WTC11 (cell line): ENCODE measurements around the gene MIA3. TPM values are rescaled to one million over a fixed set of nuclear protein-coding genes. Genes with fewer than 3 reads are reported as not detected.
A peak's percentile ranks its signal among the peaks of the same experiment; 100 is the strongest.

Source experiments
- ATAC-seq: fragments of 200-7000 bp; cut with Tn5 transposase; 2 replicates; pipeline ENCODE4 v1.10.0; 2021; ENCODE audit warnings: mild to moderate bottlenecking, moderate library complexity
- CTCF ChIA-PET: fragments of 300-600 bp; sonication (Branson Sonifier 250); formaldehyde crosslinking; loops from one replicate; lab custom pipeline; 2021; ENCODE audit warnings: antibody characterized with exemption; lab: Charles Lee
- POLR2A ChIA-PET: fragments of 350-600 bp; sonication (Branson Sonifier 250); formaldehyde crosslinking; loops from one replicate; lab custom pipeline; 2021; ENCODE audit warnings: antibody characterized with exemption; lab: Charles Lee
- DNase-seq: peaks from one replicate; pipeline ENCODE4 v3.0.0; 2021; ENCODE audit warnings: low spot score
- H3K27ac Mint-ChIP-seq: 2 replicates; pipeline ENCODE4 v1.8.0; 2021; ENCODE audit warnings: mixed read lengths
- H3K27me3 Mint-ChIP-seq: 2 replicates; pipeline ENCODE4 v1.8.0; 2021; ENCODE audit warnings: low read depth, mild to moderate bottlenecking, moderate library complexity, mixed read lengths
- H3K36me3 Mint-ChIP-seq: 2 replicates; pipeline ENCODE4 v1.8.0; 2021; ENCODE audit warnings: mixed read lengths
- H3K4me1 Mint-ChIP-seq: 2 replicates; pipeline ENCODE4 v1.8.0; 2022; ENCODE audit warnings: mixed read lengths
- H3K4me3 Mint-ChIP-seq: 2 replicates; pipeline ENCODE4 v1.8.0; 2021; ENCODE audit warnings: mild to moderate bottlenecking, moderate library complexity, mixed read lengths
- H3K9me3 Mint-ChIP-seq: 2 replicates; pipeline ENCODE4 v1.8.0; 2021; ENCODE audit warnings: mixed read lengths
- ATF3 ChIP-seq: sonication (generic); formaldehyde crosslinking; conservative IDR thresholded peaks from 2 replicates; pipeline ENCODE4 v1.8.1; 2022; ENCODE audit warnings: mild to moderate bottlenecking, missing genetic modification reagents
- CREM ChIP-seq: sonication (generic); formaldehyde crosslinking; IDR thresholded peaks from 2 replicates; pipeline ENCODE4 v1.8.1; 2022; ENCODE audit warnings: mild to moderate bottlenecking, missing genetic modification reagents, moderate library complexity
- FOXK1 ChIP-seq: sonication (generic); formaldehyde crosslinking; IDR thresholded peaks from 2 replicates; pipeline ENCODE4 v1.8.0; 2022; ENCODE audit warnings: mild to moderate bottlenecking, moderate library complexity, missing genetic modification reagents
- GABPB1 ChIP-seq: sonication (generic); formaldehyde crosslinking; IDR thresholded peaks from 2 replicates; pipeline ENCODE4 v1.8.1; 2023; ENCODE audit warnings: mild to moderate bottlenecking, missing genetic modification reagents
- IRF1 ChIP-seq: sonication (generic); formaldehyde crosslinking; IDR thresholded peaks from 2 replicates; pipeline ENCODE4 v1.8.0; 2023; ENCODE audit warnings: missing genetic modification reagents
- JAZF1 ChIP-seq: fragments of 250-450 bp; sonication (Bioruptor Pico); IDR thresholded peaks from 2 replicates; pipeline ENCODE4 v1.9.0; 2021; ENCODE audit warnings: moderate library complexity, mild to moderate bottlenecking, inconsistent platforms
- JUN ChIP-seq: sonication (generic); formaldehyde crosslinking; IDR thresholded peaks from 2 replicates; pipeline ENCODE4 v1.8.0; 2023; ENCODE audit warnings: mild to moderate bottlenecking, missing genetic modification reagents
- KAT7 ChIP-seq: sonication (generic); formaldehyde crosslinking; IDR thresholded peaks from 2 replicates; pipeline ENCODE4 v1.8.1; 2023; ENCODE audit warnings: missing genetic modification reagents, mild to moderate bottlenecking, borderline replicate concordance
- MXD4 ChIP-seq: fragments of 250-450 bp; sonication (Bioruptor Pico); IDR thresholded peaks from 2 replicates; pipeline ENCODE4 v1.8.0; 2021; ENCODE audit warnings: mild to moderate bottlenecking, moderate library complexity, borderline replicate concordance
- NFYB ChIP-seq: sonication (generic); formaldehyde crosslinking; conservative IDR thresholded peaks from 2 replicates; pipeline ENCODE4 v1.8.0; 2022; ENCODE audit warnings: low read depth, missing genetic modification reagents
- NR1H2 ChIP-seq: sonication (generic); formaldehyde crosslinking; IDR thresholded peaks from 2 replicates; pipeline ENCODE4 v1.9.0; 2021; ENCODE audit warnings: mild to moderate bottlenecking, moderate library complexity, missing genetic modification reagents
- OVOL2 ChIP-seq: fragments of 250-450 bp; sonication (Bioruptor Pico); IDR thresholded peaks from 2 replicates; pipeline ENCODE4 v1.9.0; 2021; ENCODE audit warnings: mild to moderate bottlenecking, borderline replicate concordance
- TEAD1 ChIP-seq: sonication (generic); formaldehyde crosslinking; IDR thresholded peaks from 2 replicates; pipeline ENCODE4 v1.8.0; 2022; ENCODE audit warnings: mild to moderate bottlenecking, missing genetic modification reagents
- TEAD4 ChIP-seq: sonication (generic); formaldehyde crosslinking; IDR thresholded peaks from 2 replicates; pipeline ENCODE4 v1.8.0; 2022; ENCODE audit warnings: mild to moderate bottlenecking, missing genetic modification reagents
- USF2 ChIP-seq: sonication (generic); formaldehyde crosslinking; IDR thresholded peaks from 2 replicates; pipeline ENCODE4 v1.8.1; 2023; ENCODE audit warnings: mild to moderate bottlenecking, missing genetic modification reagents, moderate library complexity
- ZNF263 ChIP-seq: sonication (generic); formaldehyde crosslinking; IDR thresholded peaks from 2 replicates; pipeline ENCODE4 v1.8.1; 2022; ENCODE audit warnings: low read depth, mild to moderate bottlenecking, moderate library complexity, missing genetic modification reagents
- ZNF425 ChIP-seq: fragments of 250-450 bp; sonication (Bioruptor Pico); conservative IDR thresholded peaks from 2 replicates; pipeline ENCODE4 v1.9.0; 2021; ENCODE audit warnings: mild to moderate bottlenecking
- ZNF512 ChIP-seq: sonication (generic); formaldehyde crosslinking; IDR thresholded peaks from 2 replicates; pipeline ENCODE4 v1.8.1; 2022; ENCODE audit warnings: missing genetic modification reagents, borderline replicate concordance
- total RNA-seq: library from RNA; stranded (reverse); gene quantifications from 3 replicates; pipeline ENCODE4 v1.2.3, GENCODE V29; 2021
- TF ChIP-seq, protein P1 (sequence below): fragments of 250-450 bp; sonication (Bioruptor Pico); IDR thresholded peaks from 2 replicates; pipeline ENCODE4 v1.9.0; 2021; ENCODE audit warnings: mild to moderate bottlenecking, borderline replicate concordance

Gene MIA3
- total RNA-seq, 1 experiment from 2014 or later = 70.0 TPM

DNA sequence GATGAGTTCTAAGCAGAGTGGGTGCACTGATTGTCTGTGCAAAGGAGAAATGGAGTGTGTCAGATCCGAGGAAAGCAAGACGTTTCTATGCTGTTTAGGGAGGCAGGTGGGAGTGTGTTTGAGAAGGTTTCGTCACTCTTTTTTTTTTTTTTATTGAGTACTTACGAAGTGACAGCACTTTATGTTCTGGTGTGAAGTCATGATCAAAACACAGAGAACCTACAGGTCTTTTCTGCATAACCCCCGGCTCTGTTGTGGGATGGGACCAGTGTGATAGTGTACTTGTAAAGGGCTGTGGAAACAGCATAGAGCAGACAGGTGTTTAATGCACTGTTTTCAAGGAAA is 26.7 kb downstream of the MIA3 start:
- POLR2A ChIA-PET = interaction anchor here (0.9 to 1.9 kb wide), 3 partner anchors 10 to 68 kb away, joined by 3 to 7 read pairs (median 4); partner anchors contain the start of genes AIDA, BROX and TAF1A
- H3K9me3 Mint-ChIP-seq = no peaks in the 10 kb centered on the region
- H3K27me3 Mint-ChIP-seq = no peaks in the 10 kb centered on the region
- peaks cover 13% of the 10 kb centered on the region for H3K4me1 Mint-ChIP-seq
- CTCF ChIA-PET = interaction anchor here (1.9 to 3.3 kb wide), 2 partner anchors 10 to 180 kb away, joined by 7 to 28 read pairs; no protein-coding TSS in a partner anchor
- ATAC-seq (no peak), DNase-seq (no peak)
- H3K4me3 Mint-ChIP-seq = peak overlapping the region; percentile 97
- H3K27ac Mint-ChIP-seq = peak overlapping the region; percentile 97
- H3K36me3 Mint-ChIP-seq = peaks cover 14% of the 10 kb centered on the region
- TF ChIP-seq ZNF263 (CRISPR knock-in tag) (no peak), ZNF512 (CRISPR knock-in tag) (no peak)

GRCh38 chr1:222652676-222653075 is 34.8 kb downstream of the MIA3 start:
- no peaks in the 10 kb centered on the region for H3K4me1 Mint-ChIP-seq
- TF ChIP-seq CREM = no peak
- TF ChIP-seq IRF1 (CRISPR knock-in tag) = no peak
- no peak for TF ChIP-seq MXD4 (CRISPR knock-in tag)
- TF ChIP-seq NR1H2 (CRISPR knock-in tag) = no peak
- TF ChIP-seq, all 79 proteins: peak for 0
- Mint-ChIP-seq H3K4me3 (no peak overlapping the region), H3K27ac (no peak overlapping the region), H3K36me3 (peaks cover 67% of the 10 kb centered on the region), H3K9me3 (no peaks in the 10 kb centered on the region), H3K27me3 (no peaks in the 10 kb centered on the region)
- no peak for DNase-seq
- ChIA-PET CTCF (interaction anchor here (1.8 kb wide), 1 partner anchor 18 kb away, joined by 6 read pairs; no protein-coding TSS in a partner anchor), POLR2A (no interaction called here)
- no peak for ATAC-seq

GRCh38 chr1:222653178-222653827 is 35.4 kb downstream of the MIA3 start:
- CTCF ChIA-PET = interaction anchor here (1.8 kb wide), 1 partner anchor 19 kb away, joined by 6 read pairs; no protein-coding TSS in a partner anchor
- Mint-ChIP-seq H3K36me3 (peaks cover 70% of the 10 kb centered on the region), H3K4me1 (no peaks in the 10 kb centered on the region), H3K4me3 (no peak overlapping the region), H3K27me3 (no peaks in the 10 kb centered on the region), H3K27ac (no peak overlapping the region), H3K9me3 (no peaks in the 10 kb centered on the region)
- TF ChIP-seq OVOL2 (CRISPR knock-in tag) (no peak), ATF3 (no peak), JUN (CRISPR knock-in tag) (no peak), CREM (no peak), FOXK1 (CRISPR knock-in tag) (no peak), JAZF1 (no peak)
- ATAC-seq (no peak), DNase-seq (no peak)
- POLR2A ChIA-PET = no interaction called here

GRCh38 chr1:222654849-222655248 is 37.0 kb downstream of the MIA3 start:
- H3K27me3 Mint-ChIP-seq = no peaks in the 10 kb centered on the region
- POLR2A ChIA-PET = no interaction called here
- TF ChIP-seq GABPB1 = no peak
- TF ChIP-seq, protein P1, sequence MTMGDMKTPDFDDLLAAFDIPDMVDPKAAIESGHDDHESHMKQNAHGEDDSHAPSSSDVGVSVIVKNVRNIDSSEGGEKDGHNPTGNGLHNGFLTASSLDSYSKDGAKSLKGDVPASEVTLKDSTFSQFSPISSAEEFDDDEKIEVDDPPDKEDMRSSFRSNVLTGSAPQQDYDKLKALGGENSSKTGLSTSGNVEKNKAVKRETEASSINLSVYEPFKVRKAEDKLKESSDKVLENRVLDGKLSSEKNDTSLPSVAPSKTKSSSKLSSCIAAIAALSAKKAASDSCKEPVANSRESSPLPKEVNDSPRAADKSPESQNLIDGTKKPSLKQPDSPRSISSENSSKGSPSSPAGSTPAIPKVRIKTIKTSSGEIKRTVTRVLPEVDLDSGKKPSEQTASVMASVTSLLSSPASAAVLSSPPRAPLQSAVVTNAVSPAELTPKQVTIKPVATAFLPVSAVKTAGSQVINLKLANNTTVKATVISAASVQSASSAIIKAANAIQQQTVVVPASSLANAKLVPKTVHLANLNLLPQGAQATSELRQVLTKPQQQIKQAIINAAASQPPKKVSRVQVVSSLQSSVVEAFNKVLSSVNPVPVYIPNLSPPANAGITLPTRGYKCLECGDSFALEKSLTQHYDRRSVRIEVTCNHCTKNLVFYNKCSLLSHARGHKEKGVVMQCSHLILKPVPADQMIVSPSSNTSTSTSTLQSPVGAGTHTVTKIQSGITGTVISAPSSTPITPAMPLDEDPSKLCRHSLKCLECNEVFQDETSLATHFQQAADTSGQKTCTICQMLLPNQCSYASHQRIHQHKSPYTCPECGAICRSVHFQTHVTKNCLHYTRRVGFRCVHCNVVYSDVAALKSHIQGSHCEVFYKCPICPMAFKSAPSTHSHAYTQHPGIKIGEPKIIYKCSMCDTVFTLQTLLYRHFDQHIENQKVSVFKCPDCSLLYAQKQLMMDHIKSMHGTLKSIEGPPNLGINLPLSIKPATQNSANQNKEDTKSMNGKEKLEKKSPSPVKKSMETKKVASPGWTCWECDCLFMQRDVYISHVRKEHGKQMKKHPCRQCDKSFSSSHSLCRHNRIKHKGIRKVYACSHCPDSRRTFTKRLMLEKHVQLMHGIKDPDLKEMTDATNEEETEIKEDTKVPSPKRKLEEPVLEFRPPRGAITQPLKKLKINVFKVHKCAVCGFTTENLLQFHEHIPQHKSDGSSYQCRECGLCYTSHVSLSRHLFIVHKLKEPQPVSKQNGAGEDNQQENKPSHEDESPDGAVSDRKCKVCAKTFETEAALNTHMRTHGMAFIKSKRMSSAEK (CRISPR knock-in tag) = no peak
- TF ChIP-seq TEAD4 = no peak
- TF ChIP-seq TEAD1 (CRISPR knock-in tag) = no peak
- TF ChIP-seq KAT7 (CRISPR knock-in tag) = no peak
- TF ChIP-seq NFYB (CRISPR knock-in tag) = no peak
- TF ChIP-seq NR1H2 (CRISPR knock-in tag) = no peak
- no peak for TF ChIP-seq USF2 (CRISPR knock-in tag)
- no peak for TF ChIP-seq ZNF425 (CRISPR knock-in tag)

More at GRCh38 chr1:222654849-222655248, 37.0 kb downstream of the MIA3 start:
- H3K36me3 Mint-ChIP-seq = peaks cover 79% of the 10 kb centered on the region
- no peak for DNase-seq
- no peaks in the 10 kb centered on the region for H3K9me3 Mint-ChIP-seq
- no peaks in the 10 kb centered on the region for H3K4me1 Mint-ChIP-seq
- CTCF ChIA-PET = no interaction called here
- no peak overlapping the region for H3K4me3 Mint-ChIP-seq
- H3K27ac Mint-ChIP-seq = no peak overlapping the region
- ATAC-seq = no peak
